ENCODE measurements around the gene PIGH.
A peak's percentile ranks its signal among the peaks of the same experiment; 100 is the strongest.
"Not testable (repeated sequence)": the region's sequence is repeated elsewhere in the genome, so short reads cannot be mapped to it uniquely, and the experiment has no call there.

The PIGH gene

GRCh38 chr14:67607646-67608045 lies 7.6 kb upstream of the PIGH start:
- DNase-seq: no peak

DNA sequence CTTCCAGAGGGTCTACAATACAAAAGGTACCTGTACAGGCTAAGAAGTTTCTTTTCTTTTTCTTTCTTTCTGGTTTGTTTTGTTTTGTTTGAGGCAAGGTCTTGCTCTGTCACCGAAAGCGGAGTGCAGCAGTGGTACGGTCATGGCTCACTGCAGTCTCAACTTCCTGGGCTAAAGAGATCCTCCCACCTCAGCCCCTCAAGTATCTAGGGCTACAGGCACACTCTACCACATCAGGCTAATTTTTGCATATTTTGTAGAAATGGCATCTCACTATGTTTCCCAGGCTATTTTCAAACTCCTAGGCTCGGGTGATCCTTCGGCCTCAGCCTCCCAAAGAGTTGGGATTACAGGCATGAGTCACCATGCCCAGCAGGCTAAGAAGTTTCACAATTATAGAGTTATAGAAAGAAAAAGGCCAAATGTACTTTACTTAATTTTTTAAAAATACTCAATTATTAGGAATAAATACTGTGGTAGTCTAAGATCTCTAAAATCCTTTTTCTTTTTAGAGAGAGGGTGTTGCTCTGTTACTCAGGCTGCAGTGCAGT lies 3.0 kb upstream of the PIGH start:
- no peak for DNase-seq

DNA sequence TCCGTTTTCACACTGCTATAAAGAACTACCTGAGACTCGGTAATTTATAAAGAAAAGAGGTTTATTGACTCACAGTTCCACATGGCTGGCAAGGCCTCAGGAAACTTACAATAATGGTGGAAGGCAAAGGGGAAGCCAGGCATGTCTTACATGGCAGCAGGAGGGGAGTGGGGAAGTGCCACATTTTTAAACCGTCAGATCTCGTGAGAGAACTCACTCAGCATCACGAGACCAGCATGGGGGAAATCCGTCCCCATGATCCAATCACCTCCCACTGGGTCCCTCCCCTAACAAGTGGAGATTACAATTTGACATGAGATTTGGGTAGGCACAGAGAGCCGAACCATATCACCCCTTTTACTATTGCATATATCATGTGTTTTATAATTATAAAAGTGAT lies 2.0 kb upstream of the PIGH start:
- DNase-seq: no peak

DNA sequence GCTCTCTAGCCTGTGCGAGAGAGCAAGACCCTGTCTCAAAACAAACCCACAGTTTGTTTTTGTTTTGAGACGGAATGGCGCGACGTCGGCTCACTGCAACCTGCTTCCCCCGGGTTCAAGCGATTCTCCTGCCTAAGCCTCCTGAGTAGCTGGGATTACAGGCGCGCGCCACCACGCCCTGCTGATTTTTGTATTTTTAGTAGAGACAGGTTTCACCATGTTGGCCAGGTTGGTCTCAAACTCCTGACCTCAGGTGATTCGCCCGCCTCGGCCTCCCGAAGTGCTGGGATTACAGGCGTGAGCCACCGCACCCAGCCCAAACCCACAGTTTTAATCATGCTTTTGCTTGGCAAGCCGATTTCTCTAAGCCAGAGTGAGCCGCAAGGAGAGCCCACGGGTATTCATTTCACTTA lies 500 bp upstream of the PIGH start:
- not testable (repeated sequence) for DNase-seq

DNA sequence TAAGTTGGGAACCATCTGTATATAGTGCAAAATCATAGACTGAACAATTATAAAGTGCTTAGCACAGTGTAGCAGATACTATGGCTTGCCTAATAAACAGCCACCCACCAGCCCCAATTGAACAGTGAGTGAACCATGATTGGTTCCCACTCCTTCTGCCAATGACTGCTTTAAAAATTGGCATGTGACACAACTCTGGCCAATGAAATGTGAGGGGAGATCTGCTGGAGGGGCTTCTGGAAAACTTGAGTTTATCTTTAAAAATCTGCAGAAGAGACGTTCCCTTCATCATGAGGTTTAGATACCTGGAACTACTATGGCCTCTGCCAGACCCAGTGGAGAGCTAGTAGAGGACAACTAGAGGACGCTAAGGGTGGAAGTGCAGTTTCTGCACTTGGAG lies 4.7 kb downstream of the PIGH start:
- no peak for DNase-seq

- not testable (repeated sequence) for DNase-seq
Measured at GRCh38 chr14:67593650-67594049, 6.4 kb downstream of the PIGH start.

DNA sequence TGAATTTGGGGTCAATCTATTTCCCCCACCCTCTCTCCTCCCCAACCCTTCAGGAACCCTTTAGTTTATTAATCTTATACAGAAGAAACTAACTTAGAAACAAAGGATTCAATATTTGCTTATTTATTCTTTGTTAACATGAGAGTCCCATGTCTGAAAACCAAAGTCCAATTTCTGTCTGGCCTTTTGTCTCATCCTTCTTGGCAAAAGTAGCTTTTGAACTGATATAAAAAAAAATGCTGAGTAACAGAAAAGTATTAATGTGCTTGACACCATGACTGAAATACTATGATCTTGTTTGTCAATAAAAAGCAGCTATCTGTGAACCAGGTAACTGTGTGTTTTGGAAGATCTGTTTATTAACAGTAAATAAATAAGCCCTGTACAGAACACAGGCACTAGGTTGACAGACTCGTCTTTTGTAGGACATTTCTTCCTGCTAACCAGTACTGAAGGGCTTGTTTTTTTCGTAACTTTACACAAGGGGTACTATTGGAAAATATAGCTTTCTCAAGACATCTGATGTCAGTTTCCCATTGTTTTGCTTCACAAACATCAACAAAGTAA lies 10.8 kb downstream of the PIGH start:
- DNase-seq: no peak

DNA sequence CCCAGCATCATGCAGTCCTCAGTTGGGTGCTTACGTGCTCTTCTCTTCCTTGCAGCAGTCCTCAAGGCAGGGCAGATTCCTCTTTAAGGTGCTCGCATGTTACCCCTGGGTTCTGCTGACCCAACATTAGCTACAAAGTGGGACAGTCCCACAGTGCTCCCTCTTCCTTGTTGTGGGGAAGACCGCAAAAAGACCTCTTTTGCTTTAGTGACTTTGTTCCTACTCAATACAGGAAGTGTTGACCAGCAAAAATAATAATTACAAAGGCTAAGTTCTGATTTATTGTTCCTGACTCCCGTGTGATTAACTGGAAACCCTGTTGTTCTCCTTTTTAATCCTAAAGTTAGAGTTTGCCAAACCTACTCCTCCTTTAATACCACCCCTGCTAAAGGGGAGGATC lies 13.7 kb downstream of the PIGH start:
- DNase-seq: no peak

DNA sequence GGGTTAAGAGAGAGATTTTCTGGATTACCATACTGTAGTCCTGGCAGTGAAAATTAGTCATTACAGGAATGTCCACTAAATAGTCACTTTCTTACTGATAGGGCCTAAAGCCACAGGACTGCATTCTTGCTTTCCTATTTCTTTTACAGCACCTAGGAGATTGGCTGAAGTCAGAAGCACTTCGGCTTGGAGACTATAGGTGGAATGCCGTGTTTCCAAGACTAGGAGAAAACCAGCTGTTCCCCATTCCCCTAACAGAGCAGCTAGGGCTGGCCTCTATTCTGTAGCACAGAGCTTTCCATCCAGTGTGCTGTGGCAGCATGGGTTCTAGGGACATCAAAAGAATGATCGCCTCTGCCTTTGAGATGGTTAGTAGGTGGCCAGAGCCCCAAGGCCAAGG lies 15.1 kb downstream of the PIGH start:
- DNase-seq: no peak

- peak; percentile 35 for DNase-seq
Measured at GRCh38 chr14:67583711-67584644, 16.1 kb downstream of the PIGH start.

- no peak for DNase-seq
Measured at GRCh38 chr14:67582061-67582460, 18.0 kb downstream of the PIGH start.

- no peak for DNase-seq
Measured at GRCh38 chr14:67581643-67582042, 18.4 kb downstream of the PIGH start.

- no peak for DNase-seq
Measured at GRCh38 chr14:67580336-67581171, 19.5 kb downstream of the PIGH start.

DNA sequence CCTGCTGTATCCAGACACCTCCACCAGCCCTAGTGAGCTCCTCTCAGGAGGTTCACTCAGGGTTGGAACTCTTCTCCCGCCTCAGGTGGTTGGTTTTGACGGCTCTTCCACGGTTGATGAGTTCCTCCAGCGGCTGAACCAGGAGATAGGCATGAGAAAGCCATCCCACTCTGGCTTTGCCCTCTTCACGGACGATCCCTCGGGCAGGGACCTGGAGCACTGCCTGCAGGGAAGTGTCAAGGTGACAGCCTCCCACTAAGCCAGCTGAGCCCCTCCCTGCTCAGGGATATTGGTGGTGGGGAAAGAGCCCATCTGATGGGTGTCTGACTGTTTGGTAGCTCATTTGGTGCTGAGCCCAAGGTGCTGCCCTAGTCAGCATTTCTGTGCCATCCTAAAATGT lies 20.4 kb downstream of the PIGH start:
- no peak for DNase-seq

DNA sequence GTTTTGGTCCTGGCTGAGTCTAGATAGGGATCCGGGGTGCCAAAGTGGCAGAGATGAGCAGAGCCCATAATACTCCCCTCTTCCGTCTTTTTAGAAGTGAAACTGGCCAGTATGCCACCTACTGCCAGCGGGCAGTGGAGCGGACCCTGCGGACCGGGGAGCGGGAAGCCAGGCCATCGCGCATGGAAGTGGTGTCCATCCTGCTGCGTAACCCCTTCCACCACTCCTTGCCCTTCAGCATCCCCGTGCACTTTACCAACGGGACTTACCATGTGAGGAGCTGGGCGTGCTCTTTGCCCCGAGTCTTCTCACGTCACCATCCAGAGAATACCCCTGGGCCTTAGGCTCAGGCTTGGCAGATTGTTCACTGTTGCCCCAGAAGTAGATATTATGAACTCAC lies 21.0 kb downstream of the PIGH start:
- DNase-seq: no peak

GRCh38 chr14:67577909-67578749 lies 21.9 kb downstream of the PIGH start:
- DNase-seq: no peak

GRCh38 chr14:67577181-67577808 lies 22.8 kb downstream of the PIGH start:
- no peak for DNase-seq

GRCh38 chr14:67576216-67576955 lies 23.7 kb downstream of the PIGH start:
- no peak for DNase-seq

GRCh38 chr14:67575684-67576083 lies 24.4 kb downstream of the PIGH start:
- no peak for DNase-seq

DNA sequence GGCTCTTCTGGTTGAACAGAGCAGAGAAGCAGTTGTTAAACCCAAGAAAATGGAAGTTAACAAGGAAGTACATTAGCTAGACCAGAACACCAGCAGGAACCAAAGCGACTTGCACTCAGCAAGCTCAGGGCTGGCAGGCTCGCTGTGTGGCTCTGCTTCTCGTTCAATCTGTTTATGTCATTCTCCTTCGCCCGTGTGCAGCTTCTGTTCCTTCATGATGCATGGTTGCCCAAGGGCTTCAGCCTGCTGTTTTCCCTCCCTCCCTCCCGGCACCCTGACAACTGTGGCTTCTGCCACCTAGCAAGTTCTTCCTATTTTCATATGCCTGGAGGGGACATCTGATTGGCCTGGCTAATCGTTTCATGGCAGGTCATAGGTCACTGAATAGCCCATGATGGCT lies 25.3 kb downstream of the PIGH start:
- DNase-seq: no peak

DNA sequence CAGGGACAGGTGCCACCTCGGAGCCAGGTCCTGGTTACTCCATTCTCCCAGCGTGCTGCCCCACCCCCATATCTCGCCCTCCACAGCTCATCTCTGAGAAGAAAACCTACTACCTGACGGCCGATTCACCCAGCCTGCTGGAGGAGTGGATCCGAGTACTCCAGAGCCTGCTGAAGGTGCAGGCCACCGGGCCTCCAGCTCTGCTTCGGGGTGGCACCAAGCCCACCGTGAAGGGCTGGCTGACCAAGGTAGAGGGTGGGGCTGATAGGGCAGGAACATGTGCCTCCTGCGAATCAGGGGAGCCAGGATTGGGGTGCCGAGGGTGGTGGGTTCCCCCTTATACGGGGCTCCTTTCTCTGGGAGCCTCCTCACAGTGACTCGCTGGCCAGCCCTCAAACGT lies 25.9 kb downstream of the PIGH start:
- no peak for DNase-seq

Measured in amniotic stem cell (primary cell).